Esophagus squamous epithelium (tissue), 5 donors: ENCODE results near the gene OPCML. TPM values are rescaled to one million over a fixed set of nuclear protein-coding genes. Genes with fewer than 3 reads are reported as not detected.

Experiments
- DNase-seq: peaks from one replicate; lab custom pipeline; 2025; lab: John Stamatoyannopoulos, UW
- H3K27ac ChIP-seq, 4 donors: fragments of 200-600 bp; sonication (generic); one replicate each; pipeline ENCODE4 v1.5.1; 2016 to 2019; ENCODE audit warnings: mild to moderate bottlenecking in 1 of 4
- H3K27me3 ChIP-seq, 4 donors: fragments of 200-600 bp; sonication (generic); 1 replicate in 3 of 4; 2 replicates in 1 of 4; pipeline versions ENCODE4 v1.5.1 to v1.6.0; 2017 to 2021; ENCODE audit warnings: antibody characterized with exemption in 1 of 4
- H3K36me3 ChIP-seq, 3 donors: fragments of 200-600 bp; sonication (generic); one replicate each; pipeline ENCODE4 v1.5.1; 2016 to 2019
- H3K4me1 ChIP-seq, 3 donors: fragments of 200-600 bp; sonication (generic); one replicate each; pipeline ENCODE4 v1.5.1; 2017 to 2019
- H3K4me3 ChIP-seq, 4 donors: fragments of 200-600 bp; sonication (generic); 1 replicate in 3 of 4; 2 replicates in 1 of 4; pipeline ENCODE4 v1.5.1; 2016 to 2019; ENCODE audit warnings: mild to moderate bottlenecking in 2 of 4, moderate library complexity in 1 of 4
- H3K9me3 ChIP-seq, 3 donors: fragments of 200-600 bp; sonication (generic); one replicate each; pipeline ENCODE4 v1.5.1; 2016 to 2019
- POLR2A ChIP-seq, 4 donors: fragments of 450-650 bp; IDR thresholded peaks; one replicate each; pipeline ENCODE4 v1.6.1; 2017; ENCODE audit warnings: antibody characterized with exemption in 4 of 4, mild to moderate bottlenecking in 4 of 4, moderate library complexity in 3 of 4
- WGBS, 2 donors: methylation state at CpG; one replicate each; pipeline ENCODE4 v1.1.5; 2018; 5-methylcytosine and 5-hydroxymethylcytosine counted together
- intact Hi-C: fragments of 100-400 bp; cut with DNase I; formaldehyde crosslinking; loops from one replicate; pipeline ENCODE4 v1.15.0; 2022
- small RNA-seq, 4 donors: library from RNA; depleted of rRNA; stranded (forward); fragments of <200 nt; gene quantifications; one replicate each; pipeline ENCODE3, GENCODE V24; 2016
- total RNA-seq, 4 donors: library from RNA; depleted of rRNA; stranded (reverse); fragments of >200 nt; gene quantifications; one replicate each; pipeline ENCODE4 v1.1.0, GENCODE V29; 2016
- TF ChIP-seq, protein P1 (sequence below), 6 experiments: fragments of 450-650 bp in 4 of 6; fragments of 200-600 bp in 2 of 6; sonication (generic) in 2 of 6; IDR thresholded peaks; one replicate each; pipeline ENCODE4 v1.5.1; 2016 to 2019; ENCODE audit warnings: antibody characterized with exemption in 6 of 6, mild to moderate bottlenecking in 4 of 6, moderate library complexity in 4 of 6
- donor health status: DM: yes; HTN: yes; CAD: no.

The OPCML gene
- total RNA-seq, 4 donors from 2014 or later: under 0.01 TPM; not detected in 3

DNA sequence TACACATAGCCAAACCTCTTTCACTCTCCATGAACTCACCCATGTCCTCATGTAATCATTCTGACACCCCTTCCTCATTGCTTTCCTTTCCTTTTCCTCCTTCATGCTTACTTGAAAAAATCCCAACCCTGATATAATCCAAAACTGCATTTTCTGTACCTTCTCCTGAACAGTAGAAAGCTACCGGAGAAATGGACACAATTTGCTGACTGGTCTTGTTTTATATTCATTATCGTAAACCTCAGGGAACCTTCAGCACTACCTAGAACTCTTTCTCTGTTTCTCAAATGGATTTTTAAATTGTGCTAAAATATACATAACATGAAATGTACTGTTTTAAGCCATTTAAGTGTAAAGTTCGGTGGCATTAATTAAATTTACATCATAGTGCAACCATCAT is 1165.0 kb downstream of the OPCML start:
- intact Hi-C loops: no loop called here
- no peak for TF ChIP-seq POLR2A (IDR thresholded peaks at IDR 0.05)
- TF ChIP-seq, protein P1, sequence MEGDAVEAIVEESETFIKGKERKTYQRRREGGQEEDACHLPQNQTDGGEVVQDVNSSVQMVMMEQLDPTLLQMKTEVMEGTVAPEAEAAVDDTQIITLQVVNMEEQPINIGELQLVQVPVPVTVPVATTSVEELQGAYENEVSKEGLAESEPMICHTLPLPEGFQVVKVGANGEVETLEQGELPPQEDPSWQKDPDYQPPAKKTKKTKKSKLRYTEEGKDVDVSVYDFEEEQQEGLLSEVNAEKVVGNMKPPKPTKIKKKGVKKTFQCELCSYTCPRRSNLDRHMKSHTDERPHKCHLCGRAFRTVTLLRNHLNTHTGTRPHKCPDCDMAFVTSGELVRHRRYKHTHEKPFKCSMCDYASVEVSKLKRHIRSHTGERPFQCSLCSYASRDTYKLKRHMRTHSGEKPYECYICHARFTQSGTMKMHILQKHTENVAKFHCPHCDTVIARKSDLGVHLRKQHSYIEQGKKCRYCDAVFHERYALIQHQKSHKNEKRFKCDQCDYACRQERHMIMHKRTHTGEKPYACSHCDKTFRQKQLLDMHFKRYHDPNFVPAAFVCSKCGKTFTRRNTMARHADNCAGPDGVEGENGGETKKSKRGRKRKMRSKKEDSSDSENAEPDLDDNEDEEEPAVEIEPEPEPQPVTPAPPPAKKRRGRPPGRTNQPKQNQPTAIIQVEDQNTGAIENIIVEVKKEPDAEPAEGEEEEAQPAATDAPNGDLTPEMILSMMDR (IDR thresholded peaks at IDR 0.05): no peak
- Histone ChIP-seq H3K4me1 (no peaks in the 10 kb centered on the region), H3K9me3 (no peaks in the 10 kb centered on the region), H3K36me3 (no peaks in the 10 kb centered on the region), H3K4me3 (no peak overlapping the region), H3K27me3 (no peaks in the 10 kb centered on the region), H3K27ac (no peak overlapping the region)
- no peak for DNase-seq
- 81 to 88% methylated on average over 3 of the region's 3 CpGs for WGBS, 2 donors

DNA sequence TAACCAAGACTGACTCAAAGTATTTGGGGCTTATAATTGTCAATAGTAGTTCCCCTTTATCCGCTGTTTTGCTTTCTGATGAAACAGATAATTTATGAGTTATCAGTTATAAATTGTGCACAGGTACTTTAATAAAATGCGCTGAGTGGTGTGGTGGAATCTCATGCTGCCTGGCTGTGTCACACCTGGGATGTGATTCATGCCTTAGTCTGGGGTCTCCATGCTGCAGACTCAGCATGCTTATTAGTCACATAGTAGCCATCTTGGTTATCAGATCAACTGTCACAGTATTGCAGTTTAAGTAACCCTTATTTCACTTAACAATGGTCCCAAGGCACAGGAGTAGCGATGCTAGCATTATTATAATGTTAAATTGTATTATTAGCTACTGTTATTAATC is 1166.7 kb downstream of the OPCML start:
- TF ChIP-seq, protein P1 (IDR thresholded peaks at IDR 0.05): no peak
- no peak for TF ChIP-seq POLR2A (IDR thresholded peaks at IDR 0.05)
- Histone ChIP-seq H3K4me1 (no peaks in the 10 kb centered on the region), H3K27me3 (no peaks in the 10 kb centered on the region), H3K36me3 (no peaks in the 10 kb centered on the region), H3K9me3 (no peaks in the 10 kb centered on the region), H3K4me3 (no peak overlapping the region), H3K27ac (no peak overlapping the region)
- WGBS, 2 donors: 81 to 87% methylated on average over 3 of the region's 3 CpGs
- intact Hi-C loops: no loop called here
- no peak for DNase-seq

Small RNA genes within 50 kb of the gene (small RNA-seq; reads per million reads assigned to genes)
- gene RF00026: 0 reads per million in 4 donors
